ENCODE results near the gene CACNB4.
A peak's percentile ranks its signal among the peaks of the same experiment; 100 is the strongest.
"Not testable (repeated sequence)": the region's sequence is repeated elsewhere in the genome, so short reads cannot be mapped to it uniquely, and the experiment has no call there.

CACNB4 gene

DNA sequence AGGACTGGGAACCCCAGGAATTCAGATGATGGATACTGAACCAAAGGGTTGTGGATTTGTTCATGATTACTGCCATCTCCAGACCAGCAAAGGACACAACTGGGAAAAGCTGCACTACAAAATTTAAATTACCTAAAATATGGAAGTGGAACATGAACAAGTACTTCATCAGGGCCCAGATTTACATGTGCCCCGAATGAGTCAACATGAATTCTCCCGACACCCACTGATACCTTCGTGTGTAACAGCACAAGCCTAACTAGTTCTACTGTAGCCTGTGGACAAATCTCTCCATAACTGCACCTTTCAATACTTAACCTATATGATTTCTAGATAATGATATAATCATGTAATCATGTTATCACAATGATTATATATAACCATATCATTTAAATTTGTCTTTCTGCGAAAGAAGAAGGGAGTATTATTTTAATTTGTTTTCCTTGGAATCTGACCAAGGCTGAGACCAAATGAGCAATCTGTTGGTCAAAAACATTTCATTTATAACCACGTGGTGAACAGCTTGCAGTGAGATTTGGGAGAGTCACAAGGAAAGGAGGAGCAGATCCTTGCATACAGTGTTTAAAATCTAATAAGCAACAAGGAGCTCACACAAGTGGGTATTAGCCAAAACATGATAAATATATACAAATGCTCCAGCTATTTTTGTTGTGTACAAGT is 70.5 kb downstream of the CACNB4 start:
- Histone ChIP-seq H3K27me3 (ENCODE audit: control insufficient read depth, insufficient read depth, low read length) (no peaks in the 10 kb centered on the region), H3K4me3 (ENCODE audit: low read depth, low read length) (no peak overlapping the region), H3K27ac (no peak overlapping the region), H3K36me3 (ENCODE audit: control insufficient read depth, insufficient read depth, low read length) (no peaks in the 10 kb centered on the region), H3K4me2 (ENCODE audit: low read length) (no peak overlapping the region), H3K4me1 (no peaks in the 10 kb centered on the region), H2AFZ (no peak overlapping the region), H3K9ac (no peak overlapping the region), H3K9me3 (ENCODE audit: control insufficient read depth, low read length) (no peaks in the 10 kb centered on the region), H3K79me2 (no peaks in the 10 kb centered on the region)
- no peak for TF ChIP-seq CTCF (IDR thresholded peaks at IDR 0.05)

DNA sequence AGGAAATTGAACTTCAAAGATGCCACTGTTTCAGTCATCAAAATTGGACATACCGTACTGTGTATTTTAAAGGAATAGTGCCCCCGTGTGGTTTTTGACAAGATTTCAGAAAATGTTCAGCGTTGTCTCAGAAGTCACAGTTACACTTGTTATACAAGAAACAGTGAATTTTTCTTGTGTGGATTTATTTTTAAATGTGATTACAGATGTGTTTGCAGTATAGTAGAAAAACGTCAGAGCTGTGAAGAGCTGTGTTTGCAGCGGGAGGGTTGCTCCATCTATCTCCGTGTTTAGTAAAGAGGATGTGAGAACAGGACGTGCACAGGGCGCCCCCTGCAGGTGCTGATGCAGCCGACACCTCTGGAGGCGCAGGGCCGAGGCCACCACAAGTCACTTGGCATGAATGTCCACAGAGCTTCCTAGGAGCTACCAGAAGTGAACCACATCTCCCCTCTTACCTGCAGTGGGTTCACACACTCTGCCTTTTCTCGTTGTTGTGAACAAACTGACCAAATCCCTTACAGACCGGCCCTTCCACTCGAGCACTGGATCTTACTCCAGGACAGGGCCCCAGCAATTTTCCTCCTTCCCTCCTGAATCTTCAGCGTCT is 73.1 kb downstream of the CACNB4 start:
- Histone ChIP-seq H2AFZ (peak overlapping the region; percentile 65), H3K9ac (no peak overlapping the region), H3K36me3 (ENCODE audit: control insufficient read depth, insufficient read depth, low read length) (no peaks in the 10 kb centered on the region), H3K4me3 (ENCODE audit: low read depth, low read length) (peak overlapping the region; percentile 46), H3K4me2 (ENCODE audit: low read length) (peak overlapping the region; percentile 68), H3K9me3 (ENCODE audit: control insufficient read depth, low read length) (no peaks in the 10 kb centered on the region), H3K27me3 (ENCODE audit: control insufficient read depth, insufficient read depth, low read length) (no peaks in the 10 kb centered on the region), H3K4me1 (no peaks in the 10 kb centered on the region), H3K27ac (no peak overlapping the region), H3K79me2 (no peaks in the 10 kb centered on the region)
- peak; percentile 80 for TF ChIP-seq CTCF (IDR thresholded peaks at IDR 0.05)

GRCh38 chr2:152024477-152024876 is 74.4 kb downstream of the CACNB4 start:
- no peak overlapping the region for H3K9ac ChIP-seq
- TF ChIP-seq CTCF (IDR thresholded peaks at IDR 0.05): no peak
- H3K4me3 ChIP-seq (ENCODE audit: low read depth, low read length): no peak overlapping the region
- H3K9me3 ChIP-seq (ENCODE audit: control insufficient read depth, low read length): no peaks in the 10 kb centered on the region
- no peaks in the 10 kb centered on the region for H3K27me3 ChIP-seq (ENCODE audit: control insufficient read depth, insufficient read depth, low read length)
- H3K4me2 ChIP-seq (ENCODE audit: low read length): no peak overlapping the region
- H3K36me3 ChIP-seq (ENCODE audit: control insufficient read depth, insufficient read depth, low read length): no peaks in the 10 kb centered on the region
- H3K79me2 ChIP-seq: no peaks in the 10 kb centered on the region
- H3K4me1 ChIP-seq: no peaks in the 10 kb centered on the region
- H2AFZ ChIP-seq: no peak overlapping the region
- no peak overlapping the region for H3K27ac ChIP-seq

DNA sequence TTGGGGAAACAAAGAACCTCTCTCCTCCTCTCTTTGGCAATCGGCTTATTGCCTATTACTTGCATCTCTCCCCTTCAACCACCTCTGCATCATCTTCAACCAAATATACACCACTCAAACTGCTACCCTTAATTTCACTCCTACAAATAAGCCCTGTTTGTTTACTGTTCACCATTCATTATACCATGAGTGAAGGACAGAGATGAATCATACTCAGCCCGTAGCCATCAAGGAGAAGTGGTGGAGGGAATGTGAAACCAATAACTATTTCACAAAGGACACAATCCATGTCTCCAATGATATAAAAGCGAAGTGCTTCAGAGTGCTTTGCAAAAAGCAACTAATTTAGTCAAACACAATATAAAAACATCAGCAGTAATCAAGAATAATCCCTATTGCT is 76.8 kb downstream of the CACNB4 start:
- Histone ChIP-seq H2AFZ (no peak overlapping the region), H3K4me1 (no peaks in the 10 kb centered on the region), H3K4me2 (ENCODE audit: low read length) (no peak overlapping the region), H3K4me3 (ENCODE audit: low read depth, low read length) (no peak overlapping the region), H3K27ac (no peak overlapping the region), H3K9me3 (ENCODE audit: control insufficient read depth, low read length) (no peaks in the 10 kb centered on the region), H3K79me2 (no peaks in the 10 kb centered on the region), H3K9ac (no peak overlapping the region), H3K27me3 (ENCODE audit: control insufficient read depth, insufficient read depth, low read length) (no peaks in the 10 kb centered on the region), H3K36me3 (ENCODE audit: control insufficient read depth, insufficient read depth, low read length) (no peaks in the 10 kb centered on the region)
- TF ChIP-seq CTCF (IDR thresholded peaks at IDR 0.05): no peak

GRCh38 chr2:152021001-152021400 is 77.8 kb downstream of the CACNB4 start:
- H3K36me3 ChIP-seq (ENCODE audit: control insufficient read depth, insufficient read depth, low read length); H3K4me1 ChIP-seq; H3K79me2 ChIP-seq; H3K27me3 ChIP-seq (ENCODE audit: control insufficient read depth, insufficient read depth, low read length); H3K4me3 ChIP-seq (ENCODE audit: low read depth, low read length); H3K9ac ChIP-seq; H3K9me3 ChIP-seq (ENCODE audit: control insufficient read depth, low read length); H3K27ac ChIP-seq; H2AFZ ChIP-seq; H3K4me2 ChIP-seq (ENCODE audit: low read length): not testable (repeated sequence)

Data from parathyroid adenoma (tissue), 2 donors.